Spleen (tissue), 7 donors: ENCODE data around the gene BCAR1.
A peak's percentile ranks its signal among the peaks of the same experiment; 100 is the strongest.

Source experiments
- POLR2AphosphoS5 ChIP-seq, 3 donors: sonication (generic); formaldehyde crosslinking; IDR thresholded peaks; one replicate each; pipeline ENCODE4 v1.5.1; 2017; ENCODE audit warnings: antibody characterized with exemption in 3 of 3
- TF ChIP-seq, protein P1 (sequence below), 11 experiments: fragments of 200-600 bp in 7 of 11; fragments of 450-650 bp in 4 of 11; sonication (generic) in 4 of 11; IDR thresholded peaks in 8 of 11; conservative IDR thresholded peaks in 3 of 11; 1 replicate in 7 of 11; 2 replicates in 4 of 11; pipeline versions ENCODE4 v1.4.0 to v1.8.0; 2016 to 2021; ENCODE audit warnings: antibody characterized with exemption in 11 of 11, inconsistent platforms in 4 of 11, mild to moderate bottlenecking in 1 of 11
- donor health status: DM: no; HTN: no; CAD: no; lungs with moderate emphysema.
- donor health status: DM: no; HTN: no; CAD: no.
- donor health status: DM: no; HTN: no; CAD: no.

DNA sequence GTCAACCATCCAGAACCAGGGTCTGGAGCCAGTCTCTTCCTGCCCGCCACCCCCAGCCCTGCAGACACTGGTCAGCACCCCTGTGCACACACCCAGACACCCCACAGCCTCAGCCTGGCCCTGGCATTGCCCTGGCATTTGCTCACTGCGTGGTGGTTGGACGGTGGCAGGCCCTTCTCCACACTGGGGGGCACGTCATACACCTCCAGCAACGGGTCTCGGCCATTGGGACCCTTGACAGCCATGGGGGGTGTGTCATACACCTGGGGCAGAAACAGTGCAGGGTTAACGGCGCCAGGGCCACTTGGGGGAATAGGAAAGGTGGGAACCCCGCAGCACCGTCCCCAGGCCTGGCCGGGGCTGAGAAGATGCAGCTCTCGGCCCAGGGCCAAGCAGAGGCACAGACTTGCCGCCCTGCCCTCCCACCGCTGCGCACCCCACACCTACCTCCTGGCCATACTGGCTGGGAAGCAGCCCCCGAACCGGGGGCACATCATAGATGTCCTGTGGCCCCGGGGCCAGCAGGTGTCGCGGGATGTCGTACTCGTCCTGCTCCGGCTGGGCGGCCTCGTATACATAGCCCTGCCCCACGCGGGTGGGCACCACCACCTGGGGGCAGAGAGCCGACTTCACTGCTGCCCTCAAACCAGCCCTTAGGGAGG is 14.6 kb downstream of the BCAR1 start:
- TF ChIP-seq, protein P1, sequence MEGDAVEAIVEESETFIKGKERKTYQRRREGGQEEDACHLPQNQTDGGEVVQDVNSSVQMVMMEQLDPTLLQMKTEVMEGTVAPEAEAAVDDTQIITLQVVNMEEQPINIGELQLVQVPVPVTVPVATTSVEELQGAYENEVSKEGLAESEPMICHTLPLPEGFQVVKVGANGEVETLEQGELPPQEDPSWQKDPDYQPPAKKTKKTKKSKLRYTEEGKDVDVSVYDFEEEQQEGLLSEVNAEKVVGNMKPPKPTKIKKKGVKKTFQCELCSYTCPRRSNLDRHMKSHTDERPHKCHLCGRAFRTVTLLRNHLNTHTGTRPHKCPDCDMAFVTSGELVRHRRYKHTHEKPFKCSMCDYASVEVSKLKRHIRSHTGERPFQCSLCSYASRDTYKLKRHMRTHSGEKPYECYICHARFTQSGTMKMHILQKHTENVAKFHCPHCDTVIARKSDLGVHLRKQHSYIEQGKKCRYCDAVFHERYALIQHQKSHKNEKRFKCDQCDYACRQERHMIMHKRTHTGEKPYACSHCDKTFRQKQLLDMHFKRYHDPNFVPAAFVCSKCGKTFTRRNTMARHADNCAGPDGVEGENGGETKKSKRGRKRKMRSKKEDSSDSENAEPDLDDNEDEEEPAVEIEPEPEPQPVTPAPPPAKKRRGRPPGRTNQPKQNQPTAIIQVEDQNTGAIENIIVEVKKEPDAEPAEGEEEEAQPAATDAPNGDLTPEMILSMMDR (IDR thresholded peaks at IDR 0.05 in 8 of 11, conservative IDR thresholded peaks at IDR 0.05 in 3 of 11): no peak
- peak in 2 of 3 donors; percentile 5 to 23 for TF ChIP-seq POLR2AphosphoS5 (IDR thresholded peaks at IDR 0.05)
